CD4-positive, alpha-beta T cell (primary cell): ENCODE results near the gene ZNF229. TPM values are rescaled to one million over a fixed set of nuclear protein-coding genes. Genes with fewer than 3 reads are reported as not detected.
"Not testable (repeated sequence)": the region's sequence is repeated elsewhere in the genome, so short reads cannot be mapped to it uniquely, and the experiment has no call there.

Experiments used
- ATAC-seq: fragments of 200-7000 bp; cut with Tn5 transposase; one replicate; pipeline ENCODE4 v1.10.0; 2022; ENCODE audit warnings: mild to moderate bottlenecking; ENCODE audit not compliant: poor library complexity
- CTCF ChIA-PET: fragments of 350-600 bp; sonication (Branson Sonifier 250); formaldehyde crosslinking; loops from one replicate; lab custom pipeline; 2021; ENCODE audit warnings: antibody characterized with exemption, inconsistent platforms; lab: Charles Lee
- POLR2A ChIA-PET: fragments of 350-600 bp; sonication (Branson Sonifier 250); formaldehyde crosslinking; loops from one replicate; lab custom pipeline; 2021; ENCODE audit warnings: antibody characterized with exemption, inconsistent platforms; lab: Charles Lee
- DNase-seq, 14 experiments: peaks; one replicate each; pipeline ENCODE4 v3.0.0-alpha.2; 2013 to 2020; ENCODE audit warnings: mixed read lengths in 2 of 14
- H3K27ac ChIP-seq, 2 donors: one replicate each; pipeline versions ENCODE4 v1.5.1 to v1.7.0; 2013; ENCODE audit warnings: low read length in 2 of 2, low read depth in 1 of 2, mild to moderate bottlenecking in 1 of 2
- H3K27me3 ChIP-seq, 2 experiments: 1 replicate in 1 of 2; 2 replicates in 1 of 2; pipeline versions ENCODE4 v1.6.1 to v1.7.0; 2013; ENCODE audit warnings: low read length in 2 of 2, control low read depth in 1 of 2, mild to moderate bottlenecking in 1 of 2, moderate library complexity in 1 of 2; ENCODE audit not compliant: insufficient read depth in 2 of 2, control insufficient read depth in 1 of 2
- H3K36me3 ChIP-seq: one replicate; pipeline ENCODE4 v1.6.1; 2013; ENCODE audit warnings: low read length, control low read depth; ENCODE audit not compliant: insufficient read depth
- H3K4me1 ChIP-seq: one replicate; pipeline ENCODE4 v1.6.1; 2013; ENCODE audit warnings: low read length, control low read depth; ENCODE audit not compliant: insufficient read depth
- H3K4me3 ChIP-seq: one replicate; pipeline ENCODE4 v1.5.1; 2013; ENCODE audit warnings: mild to moderate bottlenecking, low read length, moderate library complexity
- H3K9me3 ChIP-seq, 2 experiments: 1 replicate in 1 of 2; 2 replicates in 1 of 2; pipeline versions ENCODE4 v1.6.1 to v1.7.0; 2013; ENCODE audit warnings: low read length in 2 of 2, mild to moderate bottlenecking in 2 of 2, control low read depth in 1 of 2, moderate library complexity in 1 of 2; ENCODE audit not compliant: control insufficient read depth in 1 of 2, insufficient read depth in 1 of 2
- H3K27ac Mint-ChIP-seq: one replicate; pipeline ENCODE4 v1.8.0; 2020; ENCODE audit warnings: mixed read lengths
- H3K27me3 Mint-ChIP-seq: one replicate; pipeline ENCODE4 v1.8.0; 2021; ENCODE audit warnings: mixed read lengths
- H3K36me3 Mint-ChIP-seq: one replicate; pipeline ENCODE4 v1.8.0; 2021; ENCODE audit warnings: low read depth, mixed read lengths
- H3K4me1 Mint-ChIP-seq: one replicate; pipeline ENCODE4 v1.8.0; 2021; ENCODE audit warnings: low read depth, mixed read lengths
- H3K4me3 Mint-ChIP-seq: one replicate; pipeline ENCODE4 v1.8.0; 2020; ENCODE audit warnings: mild to moderate bottlenecking, mixed read lengths
- H3K9me3 Mint-ChIP-seq: one replicate; pipeline ENCODE4 v1.8.0; 2020; ENCODE audit warnings: mixed read lengths
- intact Hi-C, 2 experiments: fragments of 100-400 bp; cut with DNase I in 1 of 2; cut with micrococcal nuclease in 1 of 2; formaldehyde crosslinking; loops; one replicate each; pipeline versions ENCODE4 v1.15.1 to v1.9.0; 2023 to 2025; cut with DNase I, micrococcal nuclease
- total RNA-seq, 174 experiments: library from RNA in 2 of 174; stranded (reverse) in 2 of 174; gene quantifications; one replicate each; pipeline ENCODE4 v1.2.3 and lab custom pipeline; 2021 to 2026
- TF ChIP-seq, protein P1 (sequence below): fragments of 200-600 bp; IDR thresholded peaks from one replicate; pipeline ENCODE4 v1.8.0; 2022; ENCODE audit warnings: antibody characterized with exemption, mild to moderate bottlenecking

ZNF229 gene
- total RNA-seq, 2 experiments from 2014 or later = 0.08 to 0.19 TPM

DNA sequence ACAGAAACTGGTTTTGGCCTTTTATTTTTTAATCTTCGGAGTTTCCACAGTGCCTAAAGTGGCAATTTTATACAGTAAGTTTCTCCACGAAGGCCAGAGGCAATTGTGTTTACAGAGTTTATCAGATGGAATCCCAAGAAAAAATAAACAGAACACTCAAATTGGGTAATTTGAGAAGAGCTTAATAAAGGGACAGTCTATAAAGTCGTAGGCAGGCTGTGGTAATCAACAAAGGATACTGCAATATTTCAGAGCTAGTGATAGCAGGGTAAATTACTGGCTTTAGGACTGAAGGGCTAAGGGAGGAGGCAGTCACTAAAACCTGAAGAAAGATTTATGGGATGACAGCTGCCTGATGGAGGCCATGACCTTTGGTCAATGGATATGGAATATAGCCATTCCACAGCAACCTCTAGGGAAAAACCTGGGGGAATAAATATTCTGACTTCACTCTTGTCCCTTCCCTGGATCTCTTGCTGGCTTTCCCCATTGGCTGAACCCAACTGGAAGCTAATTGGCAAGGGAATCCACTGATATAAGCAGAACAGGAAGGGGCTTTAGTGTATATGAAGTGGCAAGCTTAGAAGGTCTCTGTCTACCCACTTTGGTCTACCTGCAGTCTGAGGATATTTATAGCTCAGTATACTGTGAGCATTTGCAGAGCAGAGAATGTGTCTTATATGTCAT is 14.5 kb upstream of the ZNF229 start:
- ATAC-seq, H3K4me1 ChIP-seq, DNase-seq, H3K4me3 ChIP-seq, H3K4me1 Mint-ChIP-seq, H3K4me3 Mint-ChIP-seq, H3K36me3 ChIP-seq, intact Hi-C loops, H3K27ac Mint-ChIP-seq, CTCF ChIA-PET, POLR2A ChIA-PET, H3K27me3 ChIP-seq, H3K27me3 Mint-ChIP-seq, H3K27ac ChIP-seq: not testable (repeated sequence)
- peaks cover 22% of the 10 kb centered on the region for H3K9me3 Mint-ChIP-seq
- peaks cover 58% of the 10 kb centered on the region for H3K36me3 Mint-ChIP-seq
- H3K9me3 ChIP-seq = peaks cover 26 to 62% of the 10 kb centered on the region in 2 experiments

DNA sequence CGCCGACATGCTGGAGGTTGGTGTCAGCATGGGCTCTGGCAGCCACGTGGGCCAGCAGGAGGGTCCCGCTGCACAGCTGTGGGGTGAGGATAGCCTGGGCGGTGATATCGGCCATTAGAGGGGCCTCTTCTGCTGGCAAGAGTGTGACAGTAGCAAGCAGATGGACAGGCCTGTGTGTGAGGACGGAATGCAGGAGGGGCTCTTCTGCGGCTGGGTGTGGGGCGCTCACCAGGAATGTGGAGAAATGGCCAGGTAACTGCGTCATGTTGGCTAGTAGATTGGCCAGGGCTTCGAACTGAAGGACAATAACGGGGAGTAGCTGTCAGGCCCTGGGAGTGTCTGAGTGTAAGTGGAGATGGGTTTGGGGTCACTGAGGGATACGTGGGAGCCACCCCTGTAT is 7.7 kb upstream of the ZNF229 start:
- intact Hi-C loops, H3K27ac ChIP-seq, H3K4me1 ChIP-seq, H3K27ac Mint-ChIP-seq, H3K27me3 ChIP-seq, H3K4me3 ChIP-seq, CTCF ChIA-PET, H3K36me3 ChIP-seq, ATAC-seq, POLR2A ChIA-PET, DNase-seq, H3K4me3 Mint-ChIP-seq, H3K4me1 Mint-ChIP-seq: not testable (repeated sequence)
- H3K9me3 Mint-ChIP-seq = peaks cover 36% of the 10 kb centered on the region
- H3K27me3 Mint-ChIP-seq = peaks cover 16% of the 10 kb centered on the region
- peaks cover 53% of the 10 kb centered on the region for H3K36me3 Mint-ChIP-seq
- peaks cover 63 to 71% of the 10 kb centered on the region in 2 experiments for H3K9me3 ChIP-seq

DNA sequence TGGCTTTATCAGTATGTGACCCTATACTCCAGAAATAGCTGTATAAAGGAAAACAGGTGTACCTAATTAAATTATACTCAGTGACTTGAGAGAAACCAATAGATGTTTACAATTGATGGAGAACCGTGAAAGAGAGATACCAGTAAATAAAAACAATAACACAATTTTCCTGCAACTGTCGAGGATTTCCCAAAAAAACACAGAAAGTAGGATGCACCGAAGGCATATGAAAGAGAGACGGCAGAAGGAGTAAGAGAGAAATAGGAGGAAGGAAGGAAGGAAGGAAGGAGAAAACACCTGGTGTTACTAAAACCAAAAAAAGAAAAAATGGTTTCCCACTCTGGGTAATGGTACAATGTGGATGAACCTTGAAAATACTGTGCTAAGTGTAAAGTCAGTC is 6.8 kb upstream of the ZNF229 start:
- Histone ChIP-seq H3K4me1 (no peaks in the 10 kb centered on the region), H3K27ac (no peak overlapping the region), H3K4me3 (no peak overlapping the region), H3K9me3 (peaks cover 69 to 73% of the 10 kb centered on the region in 2 experiments), H3K27me3 (peaks cover 0 to 4% of the 10 kb centered on the region in 2 experiments), H3K36me3 (no peaks in the 10 kb centered on the region)
- intact Hi-C loops = no loop called here
- H3K4me1 Mint-ChIP-seq = no peaks in the 10 kb centered on the region
- TF ChIP-seq, protein P1, sequence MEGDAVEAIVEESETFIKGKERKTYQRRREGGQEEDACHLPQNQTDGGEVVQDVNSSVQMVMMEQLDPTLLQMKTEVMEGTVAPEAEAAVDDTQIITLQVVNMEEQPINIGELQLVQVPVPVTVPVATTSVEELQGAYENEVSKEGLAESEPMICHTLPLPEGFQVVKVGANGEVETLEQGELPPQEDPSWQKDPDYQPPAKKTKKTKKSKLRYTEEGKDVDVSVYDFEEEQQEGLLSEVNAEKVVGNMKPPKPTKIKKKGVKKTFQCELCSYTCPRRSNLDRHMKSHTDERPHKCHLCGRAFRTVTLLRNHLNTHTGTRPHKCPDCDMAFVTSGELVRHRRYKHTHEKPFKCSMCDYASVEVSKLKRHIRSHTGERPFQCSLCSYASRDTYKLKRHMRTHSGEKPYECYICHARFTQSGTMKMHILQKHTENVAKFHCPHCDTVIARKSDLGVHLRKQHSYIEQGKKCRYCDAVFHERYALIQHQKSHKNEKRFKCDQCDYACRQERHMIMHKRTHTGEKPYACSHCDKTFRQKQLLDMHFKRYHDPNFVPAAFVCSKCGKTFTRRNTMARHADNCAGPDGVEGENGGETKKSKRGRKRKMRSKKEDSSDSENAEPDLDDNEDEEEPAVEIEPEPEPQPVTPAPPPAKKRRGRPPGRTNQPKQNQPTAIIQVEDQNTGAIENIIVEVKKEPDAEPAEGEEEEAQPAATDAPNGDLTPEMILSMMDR = no peak
- H3K27ac Mint-ChIP-seq = no peak overlapping the region
- ChIA-PET CTCF (no interaction called here), POLR2A (no interaction called here)
- peaks cover 16% of the 10 kb centered on the region for H3K27me3 Mint-ChIP-seq
- DNase-seq (no peak), ATAC-seq (no peak)
- H3K36me3 Mint-ChIP-seq = peaks cover 58% of the 10 kb centered on the region
- peaks cover 38% of the 10 kb centered on the region for H3K9me3 Mint-ChIP-seq
- H3K4me3 Mint-ChIP-seq = no peak overlapping the region

DNA sequence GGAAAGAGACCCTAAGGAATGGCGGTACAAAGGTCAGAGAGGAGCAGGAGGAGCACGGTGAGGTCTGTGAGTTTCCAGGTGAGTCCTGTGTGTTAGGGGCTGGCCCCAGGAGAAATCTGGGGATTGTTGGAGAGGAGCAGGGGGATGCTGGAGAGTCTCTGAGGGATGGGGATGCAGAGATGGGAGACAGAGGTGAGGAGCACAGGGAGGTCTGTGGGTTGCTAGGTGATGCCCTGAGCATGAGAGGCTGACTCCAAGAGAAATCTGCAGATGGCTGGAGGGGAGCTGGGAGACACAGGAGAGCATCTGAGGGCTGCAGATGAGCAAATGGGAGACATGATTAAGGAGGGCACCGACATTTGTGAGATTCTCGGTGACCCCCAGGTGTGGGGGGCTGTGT is 4.1 kb upstream of the ZNF229 start:
- TF ChIP-seq, protein P1 = no peak
- Histone ChIP-seq H3K9me3 (peaks cover 66 to 76% of the 10 kb centered on the region in 2 experiments), H3K27me3 (peaks cover 0 to 4% of the 10 kb centered on the region in 2 experiments), H3K27ac (no peak overlapping the region), H3K4me1 (peaks cover 9% of the 10 kb centered on the region), H3K4me3 (no peak overlapping the region), H3K36me3 (no peaks in the 10 kb centered on the region)
- POLR2A ChIA-PET = no interaction called here
- CTCF ChIA-PET = no interaction called here
- Mint-ChIP-seq H3K36me3 (peaks cover 75% of the 10 kb centered on the region), H3K4me1 (peaks cover 13% of the 10 kb centered on the region), H3K27ac (no peak overlapping the region), H3K9me3 (peaks cover 46% of the 10 kb centered on the region), H3K27me3 (peaks cover 16% of the 10 kb centered on the region), H3K4me3 (no peak overlapping the region)
- intact Hi-C loops = no loop called here
- ATAC-seq (no peak), DNase-seq (no peak)
